ENCODE data around the gene RHOB.

The RHOB gene

GRCh38 chr2:20438334-20439192, 8.3 kb upstream of the RHOB start:
- peak; percentile 20 for DNase-seq

DNA sequence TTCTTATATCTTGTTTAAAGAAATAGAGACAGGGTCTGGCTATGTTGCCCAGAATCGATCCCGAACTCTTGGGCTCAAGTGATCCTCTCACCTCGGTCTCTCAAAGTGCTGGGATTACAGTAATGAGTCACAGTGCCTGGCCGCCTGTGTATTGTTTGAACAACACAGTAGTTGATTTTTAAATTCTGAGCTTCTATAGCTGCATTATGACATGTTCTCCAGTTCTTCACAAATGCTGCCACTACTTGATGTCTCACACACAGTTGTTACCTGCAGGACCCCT, 7.7 kb upstream of the RHOB start:
- no peak for DNase-seq

- DNase-seq: no peak
Observed at GRCh38 chr2:20439503-20439902, 7.4 kb upstream of the RHOB start.

DNA sequence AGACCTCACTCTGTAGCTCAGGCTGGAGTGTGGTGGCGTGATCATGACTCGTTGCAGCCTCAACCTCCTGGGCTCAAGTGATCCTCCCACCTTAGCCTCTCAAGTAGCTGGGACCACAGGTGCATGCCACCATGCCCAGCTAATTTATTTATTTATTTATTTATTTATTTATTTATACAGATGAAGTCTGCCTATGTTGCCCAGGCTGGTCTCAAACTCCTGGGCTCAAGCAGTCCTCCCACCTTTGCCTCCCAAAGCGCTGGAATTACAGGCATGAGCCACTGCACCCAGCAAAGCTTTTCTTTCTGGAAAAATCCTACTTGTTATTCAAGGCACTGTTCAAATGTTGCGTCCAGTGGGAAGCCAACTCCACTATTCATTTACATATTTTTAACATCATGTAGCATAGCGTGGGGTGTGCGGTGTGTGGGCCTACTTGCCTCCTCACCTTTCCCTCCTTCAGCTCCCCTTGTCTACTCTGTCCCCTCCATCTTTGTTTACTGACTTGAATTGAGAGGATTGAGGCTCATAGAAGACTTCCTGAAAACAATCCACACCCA, 6.8 kb upstream of the RHOB start:
- no peak for DNase-seq

- DNase-seq: peak; percentile 38
Observed at GRCh38 chr2:20443276-20443920, 3.5 kb upstream of the RHOB start.

GRCh38 chr2:20444101-20444992, 2.5 kb upstream of the RHOB start:
- DNase-seq: no peak

DNA sequence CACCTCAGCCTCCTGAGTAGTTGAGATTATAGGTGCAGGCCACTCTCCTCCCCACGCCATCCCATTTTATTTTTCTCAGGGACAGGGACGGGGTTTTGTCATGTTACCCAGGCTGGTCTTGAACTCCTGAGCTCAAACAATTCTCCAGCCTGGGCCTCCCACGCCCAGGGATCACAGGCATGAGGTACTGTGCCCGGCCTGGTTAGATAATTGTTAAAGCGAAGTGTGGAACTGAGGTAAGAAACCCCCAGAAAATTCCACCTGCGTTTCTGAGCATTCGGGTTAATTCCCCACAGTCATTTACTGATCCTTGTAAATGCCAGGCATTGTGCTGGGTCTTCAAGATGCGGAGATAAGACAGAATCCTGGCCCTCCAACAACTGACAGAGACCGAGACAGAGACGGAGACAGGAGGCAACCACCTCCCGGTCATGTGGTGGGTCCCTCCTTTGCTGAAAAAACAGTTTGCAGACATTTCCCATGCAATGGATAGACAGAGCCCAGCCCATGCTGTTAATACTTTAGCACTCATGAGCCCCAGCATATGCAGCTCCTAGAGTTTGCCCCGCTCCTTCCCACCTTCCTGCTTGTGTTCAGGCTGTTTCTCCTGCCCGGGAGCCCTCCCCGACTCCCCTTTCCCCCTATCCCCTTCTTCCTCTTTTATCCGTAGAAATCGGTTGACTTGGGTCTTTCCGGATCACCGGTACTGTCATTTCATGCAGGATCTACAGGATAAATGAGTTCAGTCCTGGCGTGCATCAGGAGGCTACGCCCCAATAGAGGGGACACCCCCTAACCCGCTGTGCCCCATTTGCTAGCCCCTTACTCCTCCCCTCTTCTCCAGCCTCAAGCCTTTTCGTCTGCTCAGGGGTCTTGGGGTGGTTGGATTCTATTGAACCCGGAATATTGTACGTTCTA, 1.6 kb upstream of the RHOB start:
- DNase-seq: no peak

DNA sequence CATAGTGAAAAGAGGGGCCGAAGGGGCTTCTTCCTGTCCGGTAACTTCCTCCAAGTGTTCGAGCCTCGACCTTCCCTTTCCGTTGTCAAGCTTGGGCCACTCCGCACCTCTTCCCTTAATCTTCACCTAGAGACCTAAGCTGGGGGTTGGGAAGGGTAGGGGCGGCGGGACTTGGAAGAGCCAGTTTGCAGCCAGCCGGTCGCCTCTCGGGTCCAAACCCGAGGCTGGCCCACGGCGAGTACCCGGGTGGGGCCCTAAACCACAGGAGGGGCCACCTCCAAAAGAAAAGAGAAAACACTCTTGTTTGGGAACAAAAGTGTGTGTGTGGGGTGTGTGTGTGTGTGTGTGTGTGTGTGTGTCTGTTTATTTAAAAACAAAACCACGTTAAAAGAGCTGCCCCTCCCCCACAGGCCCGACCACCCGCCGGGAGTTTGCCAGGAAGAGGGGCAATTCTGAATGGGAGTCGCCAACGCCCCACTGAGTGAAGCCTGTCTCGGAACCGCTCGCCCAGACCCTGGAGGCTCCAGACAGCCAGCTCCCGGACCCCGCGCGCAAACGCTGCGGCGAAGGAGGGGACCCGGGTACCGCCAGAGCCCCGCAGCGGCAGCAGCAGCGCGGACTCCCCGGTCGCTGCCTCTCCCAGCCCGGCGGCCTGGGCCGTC, 488 bp upstream of the RHOB start:
- DNase-seq: no peak

DNA sequence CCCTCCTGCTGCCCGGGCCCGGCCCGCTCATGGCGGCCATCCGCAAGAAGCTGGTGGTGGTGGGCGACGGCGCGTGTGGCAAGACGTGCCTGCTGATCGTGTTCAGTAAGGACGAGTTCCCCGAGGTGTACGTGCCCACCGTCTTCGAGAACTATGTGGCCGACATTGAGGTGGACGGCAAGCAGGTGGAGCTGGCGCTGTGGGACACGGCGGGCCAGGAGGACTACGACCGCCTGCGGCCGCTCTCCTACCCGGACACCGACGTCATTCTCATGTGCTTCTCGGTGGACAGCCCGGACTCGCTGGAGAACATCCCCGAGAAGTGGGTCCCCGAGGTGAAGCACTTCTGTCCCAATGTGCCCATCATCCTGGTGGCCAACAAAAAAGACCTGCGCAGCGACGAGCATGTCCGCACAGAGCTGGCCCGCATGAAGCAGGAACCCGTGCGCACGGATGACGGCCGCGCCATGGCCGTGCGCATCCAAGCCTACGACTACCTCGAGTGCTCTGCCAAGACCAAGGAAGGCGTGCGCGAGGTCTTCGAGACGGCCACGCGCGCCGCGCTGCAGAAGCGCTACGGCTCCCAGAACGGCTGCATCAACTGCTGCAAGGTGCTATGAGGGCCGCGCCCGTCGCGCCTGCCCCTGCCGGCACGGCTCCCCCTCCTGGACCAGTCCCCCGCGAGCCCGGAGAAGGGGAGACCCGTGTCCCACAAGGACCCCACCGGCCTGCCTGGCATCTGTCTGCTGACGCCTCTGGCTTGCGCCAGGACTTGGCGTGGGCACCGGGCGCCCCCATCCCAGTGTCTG, 767 bp downstream of the RHOB start:
- DNase-seq: peak; percentile 14

DNA sequence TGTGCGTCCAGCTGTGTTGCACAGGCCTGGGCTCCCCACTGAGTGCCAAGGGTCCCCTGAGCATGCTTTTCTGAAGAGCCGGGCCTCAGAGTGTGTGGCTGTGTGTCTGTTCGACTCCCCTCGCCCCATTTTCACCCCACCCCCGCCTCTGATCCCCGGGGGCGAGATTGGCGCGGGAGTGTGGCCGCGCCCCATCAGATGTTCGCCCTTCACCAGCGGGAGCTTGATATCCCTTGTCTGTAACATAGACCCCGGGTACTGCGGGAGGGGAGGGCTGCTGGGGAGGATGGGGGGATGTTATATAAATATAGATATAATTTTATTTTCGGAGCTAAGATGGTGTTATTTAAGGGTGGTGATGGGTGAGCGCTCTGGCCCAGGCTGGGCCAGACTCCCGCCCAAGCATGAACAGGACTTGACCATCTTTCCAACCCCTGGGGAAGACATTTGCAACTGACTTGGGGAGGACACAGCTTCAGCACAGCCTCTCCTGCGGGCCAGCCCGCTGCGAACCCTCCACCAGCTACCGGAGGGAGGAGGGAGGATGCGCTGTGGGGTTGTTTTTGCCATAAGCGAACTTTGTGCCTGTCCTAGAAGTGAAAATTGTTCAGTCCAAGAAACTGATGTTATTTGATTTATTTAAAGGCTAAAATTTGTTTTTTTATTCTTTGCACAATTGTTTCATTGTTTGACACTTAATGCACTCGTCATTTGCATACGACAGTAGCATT, 1.5 kb downstream of the RHOB start:
- no peak for DNase-seq

DNA sequence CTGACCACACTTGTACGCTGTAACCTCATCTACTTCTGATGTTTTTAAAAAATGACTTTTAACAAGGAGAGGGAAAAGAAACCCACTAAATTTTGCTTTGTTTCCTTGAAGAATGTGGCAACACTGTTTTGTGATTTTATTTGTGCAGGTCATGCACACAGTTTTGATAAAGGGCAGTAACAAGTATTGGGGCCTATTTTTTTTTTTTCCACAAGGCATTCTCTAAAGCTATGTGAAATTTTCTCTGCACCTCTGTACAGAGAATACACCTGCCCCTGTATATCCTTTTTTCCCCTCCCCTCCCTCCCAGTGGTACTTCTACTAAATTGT, 2.1 kb downstream of the RHOB start:
- DNase-seq: no peak

DNA sequence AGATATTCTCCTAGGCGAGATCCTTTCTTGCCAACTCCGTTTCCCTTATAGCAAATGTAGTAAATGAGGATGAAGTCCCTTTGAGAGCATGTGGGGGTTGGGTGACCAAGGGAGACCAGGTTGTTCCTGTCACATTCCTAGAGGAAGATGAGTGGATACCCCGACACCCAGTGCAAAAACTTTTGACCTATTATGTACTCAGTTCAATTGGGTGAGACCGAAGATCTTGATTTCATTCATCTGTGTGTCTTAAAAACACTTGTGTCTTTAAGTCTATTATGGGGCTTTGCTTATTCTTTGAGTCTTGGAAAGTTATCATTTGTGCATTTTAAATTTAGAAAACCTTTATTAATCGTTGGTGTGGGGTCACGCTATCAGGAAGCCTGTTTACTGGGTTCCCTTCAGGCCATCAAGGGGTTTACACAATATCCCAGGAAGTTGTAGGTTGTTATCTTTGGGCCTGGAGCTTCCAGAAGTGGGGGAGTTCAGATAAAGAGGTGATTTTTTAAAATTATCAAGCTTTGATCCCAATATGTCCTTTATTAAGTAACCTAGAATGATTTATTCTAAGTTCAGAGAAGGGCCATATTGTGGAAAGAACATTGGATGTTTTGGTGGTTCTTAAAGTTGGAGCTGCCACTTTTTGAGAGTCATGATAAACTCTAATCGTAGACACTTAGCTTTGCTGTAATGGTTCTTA, 2.8 kb downstream of the RHOB start:
- DNase-seq: no peak

GRCh38 chr2:20450201-20450999, 3.5 kb downstream of the RHOB start:
- no peak for DNase-seq

- DNase-seq: no peak
Observed at GRCh38 chr2:20451000-20451290, 4.1 kb downstream of the RHOB start.

GRCh38 chr2:20451341-20451740, 4.5 kb downstream of the RHOB start:
- no peak for DNase-seq

DNA sequence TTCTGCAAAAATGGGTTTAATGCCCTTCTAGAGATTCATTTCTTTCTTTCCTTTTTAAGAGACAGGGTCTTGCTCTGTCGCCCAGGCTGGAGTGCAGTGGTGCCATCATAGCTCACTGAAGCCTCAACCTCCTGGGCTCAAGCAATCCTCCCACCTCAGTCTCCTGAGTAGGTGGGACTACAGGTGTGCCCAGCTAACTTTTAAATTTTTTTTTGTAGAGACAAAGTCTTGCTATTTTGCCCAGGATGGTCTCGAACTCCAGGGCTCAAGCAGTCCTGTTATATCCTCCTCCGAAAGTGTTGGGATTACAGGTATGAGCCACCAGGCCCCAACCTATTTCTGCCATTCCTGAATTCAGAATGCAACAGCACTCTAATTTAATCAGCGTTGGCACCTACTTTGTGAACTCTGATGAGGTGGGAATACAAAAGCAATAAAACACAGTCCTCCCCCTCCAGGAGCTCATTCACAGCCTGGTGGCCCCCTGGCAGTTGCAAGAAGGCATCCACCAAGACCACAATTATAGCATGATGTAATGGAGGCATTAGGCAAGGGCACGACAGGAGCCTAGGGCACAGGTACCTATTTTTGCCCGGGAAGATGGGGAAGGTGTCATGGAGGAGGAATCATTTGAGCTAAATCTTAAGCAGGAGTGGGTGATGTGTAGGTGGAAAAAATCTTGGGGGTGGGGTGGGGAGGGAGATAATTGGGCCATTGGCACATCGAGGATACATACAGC, 5.1 kb downstream of the RHOB start:
- no peak for DNase-seq

- no peak for DNase-seq
Observed at GRCh38 chr2:20452551-20452950, 5.7 kb downstream of the RHOB start.

GRCh38 chr2:20453087-20453486, 6.2 kb downstream of the RHOB start:
- no peak for DNase-seq
